GM19240 (cell line): ENCODE measurements around the gene ULK4.

Source experiments
- DNase-seq: peaks from one replicate; pipeline ENCODE4 v3.0.0; 2011; ENCODE audit warnings: low spot score; ENCODE audit not compliant: insufficient read length

Gene ULK4

DNA sequence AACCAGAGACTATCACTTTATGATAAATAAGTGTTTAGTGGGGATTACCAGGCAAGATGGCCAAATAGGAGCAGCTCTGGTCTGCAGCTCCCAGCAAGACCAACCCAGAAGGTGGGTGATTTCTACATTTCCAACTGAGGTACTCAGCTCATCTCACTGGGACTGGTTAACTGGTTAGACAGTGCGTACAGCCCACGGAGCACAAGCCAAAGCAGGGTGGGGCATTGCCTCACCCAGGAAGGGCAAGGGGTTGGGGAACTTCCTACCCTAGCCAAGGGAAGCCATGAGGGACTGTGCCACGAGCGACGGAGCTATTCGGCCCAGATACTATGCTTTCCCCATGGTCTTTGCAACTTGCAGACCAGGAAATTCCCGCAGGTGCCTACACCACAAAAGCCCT lies 591.6 kb downstream of the ULK4 start:
- DNase-seq, result no peak

GRCh38 chr3:41369838-41370237 lies 592.1 kb downstream of the ULK4 start:
- DNase-seq, result no peak

DNA sequence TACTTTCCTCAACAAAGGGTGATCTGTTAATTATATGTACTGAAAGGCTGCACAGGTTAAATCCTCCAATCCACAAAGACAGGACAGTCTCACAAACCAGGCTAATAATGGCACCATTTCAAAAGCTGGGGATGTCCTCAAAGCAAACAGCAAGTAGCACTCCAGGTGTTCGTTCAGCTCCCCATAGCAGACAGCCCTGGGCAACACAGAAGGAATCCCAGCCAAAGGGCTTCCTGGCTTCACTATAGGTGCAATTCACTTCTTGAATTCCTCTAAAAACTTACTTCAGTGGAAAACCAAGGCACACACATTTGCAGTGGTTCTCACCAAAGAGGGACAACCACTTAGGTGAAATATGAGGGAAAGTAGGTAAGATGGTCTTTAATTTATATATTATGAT lies 595.9 kb downstream of the ULK4 start:
- DNase-seq, result no peak

DNA sequence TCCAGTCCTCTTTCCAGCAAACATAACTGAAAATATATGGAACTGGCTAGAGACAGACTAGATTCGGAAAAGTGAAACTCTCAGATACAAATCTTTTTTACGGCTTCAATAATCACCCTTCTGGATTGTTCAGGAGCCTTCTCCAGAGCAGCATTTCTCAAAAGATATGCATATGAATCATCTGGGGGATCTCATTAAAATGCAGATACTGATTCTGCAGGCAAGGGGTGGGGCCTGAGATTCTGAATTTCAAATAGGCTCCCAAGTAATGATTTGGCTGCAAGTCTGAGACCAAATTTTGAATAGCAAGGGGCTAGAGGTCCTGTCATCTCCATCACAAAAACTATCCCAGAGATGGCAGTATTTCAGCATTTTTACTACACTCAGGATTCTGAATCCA lies 597.2 kb downstream of the ULK4 start:
- no peak for DNase-seq

DNA sequence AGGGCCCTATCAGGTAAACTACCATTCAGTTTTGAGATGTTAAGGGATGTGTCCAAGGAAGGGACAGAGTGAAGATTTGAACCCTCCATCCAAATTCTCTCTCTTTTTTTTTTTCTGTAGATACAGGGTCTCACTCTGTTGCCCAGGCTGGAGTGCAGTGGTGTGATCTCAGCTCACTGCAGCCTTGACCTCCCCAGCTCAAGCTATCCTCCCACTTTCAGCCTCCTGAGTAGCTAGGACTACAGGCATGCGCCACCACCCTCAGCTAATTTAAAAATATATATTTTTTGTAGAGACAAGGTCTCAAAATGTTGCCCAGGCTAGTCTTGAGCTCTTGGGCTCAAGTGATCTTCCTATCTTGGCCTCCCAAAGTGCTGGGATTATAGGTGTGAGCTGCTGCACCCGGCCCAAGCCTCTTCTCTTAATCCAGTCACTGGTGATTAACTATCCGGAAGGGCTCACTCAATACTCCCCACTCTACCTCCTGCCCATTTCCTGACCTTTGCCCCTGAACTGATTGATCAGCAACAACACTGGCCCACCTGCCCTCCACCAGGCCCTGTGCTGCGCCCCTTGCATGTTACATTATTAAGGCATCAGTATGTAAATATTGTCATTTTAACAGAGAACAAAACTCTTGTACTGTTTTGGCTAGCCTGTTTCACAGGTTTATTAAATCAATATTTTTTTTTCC lies 597.9 kb downstream of the ULK4 start:
- no peak for DNase-seq

- no peak for DNase-seq
Observed at GRCh38 chr3:41362638-41363559, 599.0 kb downstream of the ULK4 start.

DNA sequence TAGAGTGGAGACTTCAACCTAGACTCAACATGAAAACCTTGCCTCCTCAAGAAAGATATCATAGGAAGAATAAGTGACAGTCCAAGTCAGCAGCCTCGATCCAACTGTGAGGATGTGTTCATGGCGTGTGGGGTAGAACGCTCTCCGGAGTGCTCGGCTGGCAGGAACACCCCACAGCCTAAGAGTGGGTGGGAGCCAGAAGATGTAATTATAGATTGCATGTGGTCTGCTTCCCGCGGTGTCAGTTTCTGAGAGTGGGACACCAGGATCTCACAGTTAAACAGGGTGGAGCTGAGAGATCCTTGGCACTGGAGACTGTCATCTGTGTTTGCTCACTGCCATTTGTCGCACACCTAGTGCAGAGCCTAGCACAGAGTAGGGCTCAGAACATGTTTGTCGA lies 604.6 kb downstream of the ULK4 start:
- DNase-seq, result no peak

DNA sequence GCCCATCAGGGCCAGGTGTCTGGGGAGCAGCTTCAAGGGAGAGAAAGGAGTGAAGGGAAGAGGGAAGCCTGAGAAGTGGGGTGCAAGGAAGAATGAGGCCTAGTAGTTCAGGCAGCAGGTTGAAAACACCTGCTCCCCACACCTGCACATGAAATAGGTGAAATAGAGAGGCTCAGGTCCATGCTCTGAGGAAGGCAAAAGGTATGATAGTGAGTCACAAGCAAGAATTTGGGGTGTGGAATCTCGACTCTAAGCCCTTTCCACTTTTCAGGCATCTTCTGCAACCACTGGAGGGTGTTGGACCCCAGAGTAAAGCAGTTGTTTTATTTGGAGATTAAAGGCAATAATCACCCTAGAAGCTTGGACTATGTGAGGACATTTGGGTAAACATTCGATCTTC lies 605.1 kb downstream of the ULK4 start:
- DNase-seq, result no peak

DNA sequence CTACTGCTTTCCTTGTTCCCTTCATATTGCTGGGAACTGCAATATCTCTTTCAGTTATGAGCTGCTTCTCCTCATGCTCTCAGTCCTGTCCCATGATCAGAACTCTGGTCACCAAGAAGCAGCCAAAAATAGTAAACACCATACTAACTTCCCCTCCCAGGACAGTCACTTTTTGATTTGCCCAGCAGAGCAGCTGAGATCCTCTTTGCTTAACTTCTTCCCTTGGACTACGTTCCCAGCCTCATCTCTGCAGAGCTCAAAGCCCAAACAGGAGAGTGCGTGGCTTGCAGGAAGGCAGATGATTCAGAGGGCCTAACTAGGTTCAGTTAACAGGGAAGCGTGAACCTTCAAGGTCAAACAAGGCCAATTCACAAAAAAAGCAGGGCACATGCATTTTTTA lies 609.4 kb downstream of the ULK4 start:
- DNase-seq, result no peak

DNA sequence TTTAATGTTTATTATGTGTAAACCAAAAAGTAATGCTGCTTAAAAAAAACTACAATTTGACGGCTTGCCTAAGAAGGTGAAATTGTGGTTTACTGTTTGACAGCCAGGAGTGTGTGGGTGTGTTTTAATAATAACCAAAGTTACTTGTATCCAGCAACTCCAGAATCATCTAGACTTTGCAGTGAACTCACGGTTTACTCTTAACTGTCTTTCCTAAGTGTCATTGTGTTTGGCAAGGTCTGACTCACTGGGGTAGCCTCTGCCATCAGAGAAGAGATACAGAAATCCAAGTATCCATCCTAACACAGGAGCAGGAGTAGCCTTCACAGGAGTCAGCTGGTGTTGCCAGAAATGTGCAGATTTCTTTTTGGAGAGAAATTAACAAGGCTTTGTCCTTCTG lies 611.5 kb downstream of the ULK4 start:
- no peak for DNase-seq

DNA sequence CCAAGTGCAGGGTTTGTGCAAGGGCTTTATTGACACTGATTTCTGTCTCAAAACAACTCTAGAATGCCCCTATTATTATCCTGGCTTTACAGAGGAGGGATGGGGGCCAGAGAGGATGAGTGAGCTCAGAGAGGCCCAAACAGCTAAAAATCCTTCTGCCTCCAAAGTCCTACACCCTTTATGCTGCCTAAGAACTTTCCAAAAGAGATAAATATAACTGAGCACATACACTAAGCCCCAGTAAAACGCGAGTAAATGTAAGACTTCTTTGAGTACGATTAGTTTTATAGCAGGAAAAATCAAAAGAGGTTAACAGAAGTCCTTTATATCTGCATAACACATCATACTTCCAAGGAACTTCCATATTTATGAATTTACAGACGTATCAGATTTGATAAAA lies 613.5 kb downstream of the ULK4 start:
- DNase-seq, result no peak

- no peak for DNase-seq
Observed at GRCh38 chr3:41346698-41347270, 615.1 kb downstream of the ULK4 start.

DNA sequence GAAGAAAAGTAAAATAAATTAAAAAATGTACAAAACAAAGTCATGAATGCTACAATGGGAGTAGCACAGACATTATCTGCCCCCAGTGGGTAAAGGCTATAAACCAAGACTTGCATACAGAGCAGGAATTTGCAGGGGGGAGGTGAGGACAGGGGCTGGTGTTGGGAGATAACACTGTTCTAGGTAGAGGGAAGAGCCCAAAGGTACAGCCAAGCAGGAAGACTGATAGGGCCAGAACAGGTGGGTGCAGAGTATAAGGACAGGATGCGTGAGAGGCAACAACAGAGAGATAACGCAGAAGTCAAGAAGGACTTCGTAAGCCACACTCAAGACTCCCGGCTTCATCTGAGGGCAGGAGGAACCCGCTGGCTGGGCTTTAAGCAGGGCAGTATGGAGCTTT lies 616.1 kb downstream of the ULK4 start:
- DNase-seq, result no peak

DNA sequence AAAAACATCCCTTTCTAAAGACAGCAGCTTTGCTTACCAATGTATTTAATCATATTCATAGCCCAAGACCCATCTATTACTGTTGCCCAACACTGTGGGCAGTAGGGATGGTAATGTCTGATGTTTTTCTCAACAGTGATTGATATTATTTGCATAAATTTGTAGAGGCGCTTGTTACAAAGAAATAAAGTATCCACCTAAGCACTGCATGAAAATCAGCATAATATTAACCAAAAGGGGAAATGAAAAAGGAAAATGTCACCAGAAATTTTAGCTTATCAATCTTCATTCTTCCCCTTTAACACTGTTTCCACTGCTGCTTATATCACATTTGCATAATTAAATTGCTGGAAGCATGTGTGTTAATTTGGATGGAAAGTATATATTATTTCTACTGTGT lies 622.1 kb downstream of the ULK4 start:
- DNase-seq, result no peak

- DNase-seq, result no peak
Observed at GRCh38 chr3:41338276-41338675, 623.6 kb downstream of the ULK4 start.

- DNase-seq, result no peak
Observed at GRCh38 chr3:41334426-41334825, 627.5 kb downstream of the ULK4 start.

DNA sequence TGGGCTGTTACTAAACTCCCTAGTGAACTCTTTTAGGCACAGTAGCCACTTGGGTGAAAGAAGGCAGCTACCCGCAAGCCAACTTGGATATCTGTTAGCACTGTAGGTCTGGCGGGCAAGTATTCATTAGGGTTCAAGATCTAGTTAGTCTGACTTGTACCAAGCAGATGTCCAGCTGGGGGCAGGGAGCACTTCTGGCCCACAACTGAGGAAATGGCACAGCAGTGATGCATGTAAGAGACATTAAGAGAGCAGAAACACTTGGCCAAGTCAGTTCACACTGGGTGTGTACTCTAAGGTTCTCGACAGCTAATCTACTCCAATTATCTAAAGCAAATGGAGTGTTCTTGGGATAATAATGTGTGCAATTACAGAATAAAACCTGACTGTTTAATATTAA lies 630.9 kb downstream of the ULK4 start:
- DNase-seq, result no peak

GRCh38 chr3:41330465-41330864 lies 631.4 kb downstream of the ULK4 start:
- no peak for DNase-seq

GRCh38 chr3:41329881-41330280 lies 632.0 kb downstream of the ULK4 start:
- no peak for DNase-seq

GRCh38 chr3:41328926-41329325 lies 633.0 kb downstream of the ULK4 start:
- no peak for DNase-seq

DNA sequence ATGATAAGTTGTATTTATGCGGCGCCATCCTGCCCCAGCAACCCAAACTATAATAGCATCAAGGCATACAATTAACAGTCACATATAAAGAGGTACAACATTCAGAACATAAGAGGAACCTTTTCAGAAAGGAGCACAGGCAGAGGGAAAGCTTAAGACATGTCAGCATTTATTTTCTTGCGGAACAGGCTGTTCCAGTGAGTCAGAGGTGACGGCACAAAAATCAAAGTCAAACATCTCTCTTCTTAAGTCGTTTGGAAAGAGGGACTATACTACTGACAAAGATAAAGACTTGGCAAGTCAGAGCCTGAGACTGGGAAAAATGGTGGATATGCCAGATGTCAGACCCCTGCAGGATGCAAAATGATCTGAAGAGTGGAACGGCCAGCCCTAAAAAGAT lies 634.2 kb downstream of the ULK4 start:
- DNase-seq, result no peak

GRCh38 chr3:41324156-41324475 lies 637.8 kb downstream of the ULK4 start:
- DNase-seq, result no peak
